ENCODE data around the gene ATXN10.

The ATXN10 gene

GRCh38 chr22:45891021-45891421, 219.4 kb downstream of the ATXN10 start:
- DNase-seq (ENCODE audit: low read depth) = no peak

GRCh38 chr22:45891471-45891995, 219.9 kb downstream of the ATXN10 start:
- DNase-seq (ENCODE audit: low read depth) = no peak

- DNase-seq (ENCODE audit: low read depth) = no peak
Observed at GRCh38 chr22:45891996-45892621, 220.5 kb downstream of the ATXN10 start.

- DNase-seq (ENCODE audit: low read depth) = no peak
Observed at GRCh38 chr22:45892681-45893461, 221.2 kb downstream of the ATXN10 start.

- DNase-seq (ENCODE audit: low read depth) = no peak
Observed at GRCh38 chr22:45893516-45893915, 221.9 kb downstream of the ATXN10 start.
